ENCODE data around the gene RPUSD1. TPM values are rescaled to one million over a fixed set of nuclear protein-coding genes. Genes with fewer than 3 reads are reported as not detected.

RPUSD1 gene
- polyA plus RNA-seq, 1 of the 3 experiments (the other 2 are of a cell fraction), result 27.7 TPM

GRCh38 chr16:790086-790485 lies 1.9 kb upstream of the RPUSD1 start:
- H2AFZ ChIP-seq (ENCODE audit: low read depth), result no peak overlapping the region
- ChIA-PET POLR2A (no interaction called here), CTCF (interaction anchor here (0.9 kb wide), 1 partner anchor 122 kb away, joined by 4 read pairs; the partner anchor contains the start of gene RHOT2)
- no peak overlapping the region for H3K27ac ChIP-seq (ENCODE audit: low read depth in 2 of 2, low read length in 1 of 2)
- no peaks in the 10 kb centered on the region for H3K9me3 ChIP-seq
- TF ChIP-seq NFIC (IDR thresholded peaks at IDR 0.05; ENCODE audit: borderline replicate concordance) (no peak), USF2 (IDR thresholded peaks at IDR 0.05; ENCODE audit: borderline replicate concordance, low read depth, low read length) (no peak), CTCF (IDR thresholded peaks at IDR 0.05) (no peak), EZH2phosphoT487 (IDR thresholded peaks at IDR 0.05; ENCODE audit: borderline replicate concordance, low read depth) (no peak), SIN3A (IDR thresholded peaks at IDR 0.05; ENCODE audit: borderline replicate concordance, low read depth, low read length) (no peak), FOXJ3 (CRISPR knock-in tag; IDR thresholded peaks at IDR 0.05) (no peak), TAF1 (IDR thresholded peaks at IDR 0.05; ENCODE audit: borderline replicate concordance, low read depth, low read length) (no peak), YY1 (IDR thresholded peaks at IDR 0.05; ENCODE audit: low read depth) (no peak), SMC3 (IDR thresholded peaks at IDR 0.05; ENCODE audit: low read depth, low read length) (no peak), CHD2 (IDR thresholded peaks at IDR 0.05; ENCODE audit: low read length, partially characterized antibody) (no peak), FOSL2 (IDR thresholded peaks at IDR 0.05; ENCODE audit: borderline replicate concordance, low read depth) (no peak), MEF2A (IDR thresholded peaks at IDR 0.05; ENCODE audit: borderline replicate concordance, low read depth) (no peak), RCOR1 (IDR thresholded peaks at IDR 0.05; ENCODE audit: low read length) (no peak), ZBTB33 (IDR thresholded peaks at IDR 0.05; ENCODE audit: borderline replicate concordance, low read depth) (no peak), USF1 (IDR thresholded peaks at IDR 0.05; ENCODE audit: borderline replicate concordance, low read depth) (no peak), FOXM1 (IDR thresholded peaks at IDR 0.05; ENCODE audit: low read depth) (no peak)
- H4K20me1 ChIP-seq (ENCODE audit: insufficient read depth), result peaks cover 20% of the 10 kb centered on the region; the same call in 1 of the 2 replicates
- 96% methylated on average over 15 of the region's 17 CpGs for WGBS (ENCODE audit: low lambda C conversion rate)
- H3K4me2 ChIP-seq, result no peak overlapping the region
- peaks cover 0 to 19% of the 10 kb centered on the region in 2 experiments; a peak in 1 of 4 replicates for H3K4me1 ChIP-seq (ENCODE audit: control insufficient read depth in 1 of 2, insufficient read depth in 2 of 2, low read depth in 1 of 2, low read length in 1 of 2)
- H3K4me3 ChIP-seq (ENCODE audit: low read depth in 2 of 2, low read length in 1 of 2), result no peak overlapping the region
- H3K79me2 ChIP-seq (ENCODE audit: insufficient read depth), result peaks cover 31% of the 10 kb centered on the region
- DNase-seq, result no peak
- H3K9me2 ChIP-seq, result no peaks in the 10 kb centered on the region
- H3K27me3 ChIP-seq (ENCODE audit: insufficient read depth), result no peaks in the 10 kb centered on the region
- H3F3A ChIP-seq (replicated peaks; ENCODE audit: insufficient read depth), result no peaks in the 10 kb centered on the region
- peaks cover 0 to 13% of the 10 kb centered on the region in 2 experiments for H3K36me3 ChIP-seq (replicated peaks in 1 of 2; ENCODE audit: control insufficient read depth in 1 of 2, insufficient read depth in 2 of 2, low read length in 1 of 2)
- no peak overlapping the region for H3K9ac ChIP-seq
